ENCODE data around the gene TSPAN7.

The TSPAN7 gene

GRCh38 chrX:38563030-38563429, 1.7 kb downstream of the TSPAN7 start:
- no peak for DNase-seq (ENCODE audit: low read depth)
- H3K4me3 ChIP-seq (ENCODE audit: low read depth, low read length), result no peak overlapping the region
- TF ChIP-seq, protein P1, sequence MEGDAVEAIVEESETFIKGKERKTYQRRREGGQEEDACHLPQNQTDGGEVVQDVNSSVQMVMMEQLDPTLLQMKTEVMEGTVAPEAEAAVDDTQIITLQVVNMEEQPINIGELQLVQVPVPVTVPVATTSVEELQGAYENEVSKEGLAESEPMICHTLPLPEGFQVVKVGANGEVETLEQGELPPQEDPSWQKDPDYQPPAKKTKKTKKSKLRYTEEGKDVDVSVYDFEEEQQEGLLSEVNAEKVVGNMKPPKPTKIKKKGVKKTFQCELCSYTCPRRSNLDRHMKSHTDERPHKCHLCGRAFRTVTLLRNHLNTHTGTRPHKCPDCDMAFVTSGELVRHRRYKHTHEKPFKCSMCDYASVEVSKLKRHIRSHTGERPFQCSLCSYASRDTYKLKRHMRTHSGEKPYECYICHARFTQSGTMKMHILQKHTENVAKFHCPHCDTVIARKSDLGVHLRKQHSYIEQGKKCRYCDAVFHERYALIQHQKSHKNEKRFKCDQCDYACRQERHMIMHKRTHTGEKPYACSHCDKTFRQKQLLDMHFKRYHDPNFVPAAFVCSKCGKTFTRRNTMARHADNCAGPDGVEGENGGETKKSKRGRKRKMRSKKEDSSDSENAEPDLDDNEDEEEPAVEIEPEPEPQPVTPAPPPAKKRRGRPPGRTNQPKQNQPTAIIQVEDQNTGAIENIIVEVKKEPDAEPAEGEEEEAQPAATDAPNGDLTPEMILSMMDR (IDR thresholded peaks at IDR 0.05; ENCODE audit: low read depth, low read length, missing control alignments), result no peak

DNA sequence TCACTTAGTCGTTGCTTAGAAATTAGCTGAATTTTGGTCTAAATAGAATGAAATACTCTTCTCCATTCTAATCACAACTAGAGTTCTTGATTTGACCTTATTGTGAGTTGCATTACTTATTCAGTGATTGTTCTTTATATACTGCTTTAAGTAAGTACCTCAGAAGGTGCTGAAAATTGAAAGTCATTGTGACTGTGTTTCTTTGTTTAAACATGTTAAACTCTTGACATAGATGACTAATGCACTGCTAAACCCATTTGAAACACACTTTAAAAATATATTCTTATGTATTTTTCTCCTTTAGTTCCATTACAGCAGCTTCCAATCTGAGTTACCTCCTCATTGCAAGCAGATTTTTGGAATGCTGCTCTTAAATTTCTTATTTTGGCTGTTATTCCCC, 9.1 kb downstream of the TSPAN7 start:
- no peak overlapping the region for H3K4me3 ChIP-seq (ENCODE audit: low read depth, low read length)
- TF ChIP-seq, protein P1 (IDR thresholded peaks at IDR 0.05; ENCODE audit: low read depth, low read length, missing control alignments), result no peak
- DNase-seq (ENCODE audit: low read depth), result no peak

- no peak for DNase-seq (ENCODE audit: low read depth)
- no peak overlapping the region for H3K4me3 ChIP-seq (ENCODE audit: low read depth, low read length)
- TF ChIP-seq, protein P1 (IDR thresholded peaks at IDR 0.05; ENCODE audit: low read depth, low read length, missing control alignments), result no peak
These were observed 9.7 kb downstream of the TSPAN7 start for GRCh38 chrX:38571058-38571457.

DNA sequence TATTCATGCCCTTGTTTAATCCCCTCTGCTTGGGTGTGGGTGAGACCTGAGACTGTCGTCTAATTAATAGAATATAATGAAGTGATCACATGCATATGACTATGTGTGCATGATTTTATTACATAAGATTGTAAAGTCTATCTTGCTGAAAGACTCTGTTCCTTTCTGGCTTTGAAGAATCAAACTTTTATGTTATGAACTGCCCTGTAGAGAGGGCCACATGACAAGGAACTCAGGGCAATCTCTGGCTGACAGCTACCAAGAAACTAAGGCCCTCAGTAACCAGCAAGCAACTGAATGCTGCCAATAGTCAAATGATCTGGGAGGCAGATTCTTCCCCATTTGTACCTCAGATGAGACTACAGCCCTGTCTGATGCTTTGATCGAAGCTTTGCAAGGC, 13.5 kb downstream of the TSPAN7 start:
- no peak for DNase-seq (ENCODE audit: low read depth)
- H3K4me3 ChIP-seq (ENCODE audit: low read depth, low read length), result no peak overlapping the region
- TF ChIP-seq, protein P1 (IDR thresholded peaks at IDR 0.05; ENCODE audit: low read depth, low read length, missing control alignments), result no peak

DNA sequence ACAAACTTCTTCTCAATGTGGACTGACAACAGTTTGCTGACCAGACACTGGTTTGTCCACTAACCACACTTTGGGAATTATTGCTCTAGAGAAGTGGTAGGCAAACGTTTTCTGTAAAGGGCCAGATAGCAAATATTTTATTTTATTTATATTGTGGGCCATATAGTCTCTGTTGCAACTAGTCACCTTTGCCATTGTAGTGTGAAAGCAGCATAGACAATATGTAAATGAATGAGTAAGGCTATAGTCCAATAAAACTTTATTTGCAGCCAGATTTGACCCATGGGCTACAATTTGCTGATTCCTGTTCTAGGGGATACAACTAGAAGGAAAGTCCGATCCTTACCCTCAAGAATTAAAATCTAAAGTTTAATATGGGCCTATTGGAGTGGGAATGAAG, 14.5 kb downstream of the TSPAN7 start:
- DNase-seq (ENCODE audit: low read depth), result no peak
- TF ChIP-seq, protein P1 (IDR thresholded peaks at IDR 0.05; ENCODE audit: low read depth, low read length, missing control alignments), result no peak
- H3K4me3 ChIP-seq (ENCODE audit: low read depth, low read length), result no peak overlapping the region

DNA sequence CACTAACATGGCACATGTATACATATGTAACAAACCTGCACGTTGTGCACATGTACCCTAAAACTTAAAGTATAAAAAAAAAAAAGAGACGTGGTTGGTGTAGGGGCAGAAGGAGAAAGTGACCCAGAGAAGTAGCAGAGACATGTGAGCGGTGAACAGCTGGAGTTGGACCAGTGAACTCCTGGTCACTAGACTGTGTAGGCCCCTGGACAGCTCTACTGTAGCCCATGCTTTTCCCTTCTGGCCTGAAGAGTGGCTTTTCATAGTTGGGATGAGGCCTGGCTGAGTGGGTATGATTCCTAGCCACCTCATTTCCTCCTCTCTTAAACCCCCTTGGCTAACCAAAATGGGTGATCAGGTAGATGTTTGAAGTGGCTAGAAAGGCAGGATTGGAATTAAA, 16.4 kb downstream of the TSPAN7 start:
- TF ChIP-seq, protein P1 (IDR thresholded peaks at IDR 0.05; ENCODE audit: low read depth, low read length, missing control alignments), result no peak
- H3K4me3 ChIP-seq (ENCODE audit: low read depth, low read length), result no peak overlapping the region
- DNase-seq (ENCODE audit: low read depth), result no peak

DNA sequence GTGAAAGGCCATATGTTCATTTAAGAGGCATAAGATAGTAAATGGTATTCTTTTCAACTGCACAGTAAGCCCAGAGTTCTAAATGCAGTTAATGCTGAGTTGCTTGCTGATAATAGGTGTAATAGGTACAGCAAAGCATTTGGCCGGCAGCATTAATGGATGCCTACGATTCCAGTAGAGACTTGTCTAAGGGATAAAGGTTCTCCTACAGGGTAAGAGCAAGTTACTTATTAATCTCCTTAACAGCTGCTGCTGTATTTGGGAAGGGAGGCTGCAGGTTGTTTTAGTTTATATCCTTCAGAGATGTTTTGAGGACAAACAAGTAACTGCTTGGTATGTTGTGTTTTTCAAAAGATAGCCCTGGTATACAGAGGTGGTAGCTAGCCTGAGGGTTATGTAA, 16.8 kb downstream of the TSPAN7 start:
- no peak overlapping the region for H3K4me3 ChIP-seq (ENCODE audit: low read depth, low read length)
- DNase-seq (ENCODE audit: low read depth), result no peak
- TF ChIP-seq, protein P1 (IDR thresholded peaks at IDR 0.05; ENCODE audit: low read depth, low read length, missing control alignments), result no peak
